GM19372 (cell line): Measurements from ENCODE around the gene C2CD4D.
"Not testable (repeated sequence)": the region's sequence is repeated elsewhere in the genome, so short reads cannot be mapped to it uniquely, and the experiment has no call there.

Experiments used
- ATAC-seq: cut with Tn5 transposase; IDR thresholded peaks from one replicate; pipeline ENCODE4 v1.9.1; 2021; ENCODE audit warnings: mild to moderate bottlenecking, low read depth, moderate library complexity; ENCODE audit not compliant: unreplicated experiment

C2CD4D gene

GRCh38 chr1:151839457-151840403, at the start of gene C2CD4D:
Gene C2CD4D, minus strand, starts transcription at chr1:151839820. Its CDS starts 831 bp downstream, at chr1:151838989.
- no peak for ATAC-seq

DNA sequence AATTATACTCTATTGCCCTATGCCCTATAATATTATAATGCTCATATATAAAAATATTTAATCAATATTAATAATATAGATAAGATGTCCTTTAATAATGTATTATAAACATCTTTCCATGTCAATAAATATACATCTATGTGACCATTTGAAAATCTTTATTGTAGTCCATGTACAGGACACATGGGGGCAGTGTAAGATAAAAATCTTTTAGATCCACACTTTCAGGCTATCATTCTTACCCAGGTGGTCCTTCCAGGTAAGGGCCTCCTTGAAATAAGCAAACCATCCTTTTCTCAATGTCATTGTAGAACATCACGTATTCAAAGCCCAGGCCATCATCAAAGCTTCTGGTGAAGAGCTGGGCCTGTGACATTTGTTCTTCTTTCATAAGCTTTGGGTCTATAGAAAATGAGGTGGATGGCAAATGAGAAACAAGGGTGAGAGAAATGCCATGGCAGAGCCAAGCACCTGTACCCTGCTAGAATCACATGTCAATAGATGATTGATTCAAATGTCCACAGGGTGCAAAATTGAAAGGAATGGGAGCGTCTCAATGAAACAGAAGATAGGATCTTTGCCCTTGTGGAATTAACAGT, 49.5 kb upstream of the C2CD4D start:
- ATAC-seq: no peak

- no peak for ATAC-seq
Observed at GRCh38 chr1:151887028-151887427, 47.4 kb upstream of the C2CD4D start.

GRCh38 chr1:151885479-151885878, 45.9 kb upstream of the C2CD4D start:
- no peak for ATAC-seq

DNA sequence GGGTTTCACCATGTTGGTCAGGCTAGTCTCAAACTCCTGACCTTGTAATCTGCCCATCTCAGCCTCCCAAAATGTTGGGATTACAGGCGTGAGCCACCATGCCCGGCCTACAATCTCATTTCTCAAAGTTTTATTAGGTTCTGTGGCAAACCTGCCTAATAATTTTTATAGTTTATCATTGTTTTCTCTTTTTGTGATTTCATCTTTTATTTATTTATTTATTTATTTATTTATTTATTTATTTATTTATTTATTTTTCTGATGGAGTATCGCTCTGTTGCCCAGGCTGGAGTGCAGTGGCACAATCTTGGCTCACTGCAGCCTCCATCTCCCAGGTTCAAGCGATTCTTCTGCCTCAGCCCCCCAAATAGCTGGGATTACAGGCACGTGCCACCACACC, 45.3 kb upstream of the C2CD4D start:
- ATAC-seq: not testable (repeated sequence)

DNA sequence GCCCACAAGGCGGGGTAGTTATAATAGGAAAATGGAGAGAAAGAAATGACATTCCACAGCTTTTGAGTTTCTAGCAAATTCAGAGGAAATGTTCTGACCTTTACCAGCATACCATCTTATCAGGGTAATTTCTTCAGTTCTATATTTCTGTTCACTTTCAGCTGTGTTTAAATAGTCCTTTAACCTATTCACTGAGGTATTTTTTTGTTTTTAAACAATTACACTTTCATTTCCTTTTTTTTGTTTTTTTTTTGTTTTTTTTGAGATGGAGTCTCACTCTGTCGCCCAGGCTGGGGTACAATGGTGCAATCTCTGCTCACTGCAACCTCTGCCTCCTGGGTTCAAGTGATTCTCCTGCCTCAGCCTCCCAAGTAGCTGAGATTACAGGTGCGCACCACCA, 44.8 kb upstream of the C2CD4D start:
- not testable (repeated sequence) for ATAC-seq

- not testable (repeated sequence) for ATAC-seq
Observed at GRCh38 chr1:151883898-151884297, 44.3 kb upstream of the C2CD4D start.

DNA sequence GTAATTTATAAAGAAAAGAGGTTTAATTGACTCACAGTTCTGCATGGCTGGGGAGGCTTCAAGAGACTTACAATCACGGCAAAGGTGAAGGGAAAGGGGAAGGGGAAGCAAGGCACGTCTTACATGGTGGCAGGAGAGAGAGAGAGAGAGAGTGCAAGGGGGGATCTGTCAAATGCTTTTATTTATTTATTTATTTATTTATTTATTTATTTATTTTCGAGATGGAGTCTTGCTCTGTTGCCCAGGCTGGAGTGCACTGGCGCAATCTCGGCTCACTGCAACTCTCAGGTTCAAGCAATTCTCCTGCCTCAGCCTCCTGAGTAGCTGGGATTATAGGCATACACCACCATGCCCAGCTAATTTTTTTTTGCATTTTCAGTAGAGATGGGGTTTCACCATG, 43.3 kb upstream of the C2CD4D start:
- ATAC-seq: not testable (repeated sequence)

DNA sequence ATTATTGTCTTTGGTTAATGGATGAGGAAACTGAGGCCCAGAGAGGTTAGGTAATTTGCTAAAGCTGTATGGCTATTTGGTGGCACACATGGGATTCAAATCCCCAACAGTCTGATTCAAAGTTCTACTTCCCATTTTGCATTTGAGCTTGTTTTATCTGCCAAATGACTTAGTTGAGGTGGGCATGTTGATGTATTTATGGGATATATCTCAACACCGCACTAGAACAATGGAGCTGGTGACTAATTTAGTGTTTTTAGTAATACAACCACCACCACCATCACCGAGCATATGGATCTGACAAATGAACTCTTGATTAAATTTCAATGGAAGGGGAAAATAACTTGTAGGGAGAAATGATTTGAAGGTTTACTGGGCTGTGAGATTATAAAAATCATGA, 42.8 kb upstream of the C2CD4D start:
- ATAC-seq: no peak

DNA sequence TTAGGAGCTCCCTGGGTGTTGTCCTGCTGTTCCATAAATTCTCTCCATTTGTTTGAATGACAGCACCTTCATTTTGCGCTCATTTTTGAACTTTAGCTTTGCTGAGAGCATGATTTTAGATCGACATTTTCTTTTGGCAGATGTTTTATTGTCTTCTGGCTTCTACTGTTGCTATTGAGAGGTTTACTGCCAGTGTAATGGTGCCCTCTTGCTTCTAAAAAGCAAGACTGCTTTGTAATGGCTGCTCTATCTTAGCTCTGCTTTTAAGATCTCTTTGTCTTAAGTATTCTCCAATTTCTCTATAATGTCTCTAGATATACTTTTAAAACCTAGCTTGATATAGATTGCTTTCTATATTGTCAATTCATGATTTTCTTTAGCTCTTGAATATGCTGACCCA, 41.9 kb upstream of the C2CD4D start:
- ATAC-seq: no peak

- no peak for ATAC-seq
Observed at GRCh38 chr1:151875419-151876097, 35.9 kb upstream of the C2CD4D start.

DNA sequence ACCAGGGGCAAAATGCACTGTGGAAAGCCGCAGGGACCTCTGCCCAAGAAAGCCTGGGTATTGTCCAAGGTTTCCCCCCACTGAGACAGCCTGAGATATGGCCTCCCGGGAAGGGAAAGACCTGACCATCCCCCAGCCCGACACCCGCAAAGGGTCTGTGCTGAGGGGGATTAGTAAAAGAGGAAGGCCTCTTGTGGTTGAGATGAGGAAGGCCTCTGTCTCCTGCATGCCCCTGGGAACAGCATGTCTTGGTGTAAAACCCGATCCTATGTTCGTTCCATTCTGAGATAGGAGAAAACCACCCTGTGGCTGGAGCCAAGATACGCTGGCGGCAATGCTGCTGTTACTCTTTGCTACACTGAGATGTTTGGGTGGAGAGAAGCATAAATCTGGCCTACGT, 33.2 kb upstream of the C2CD4D start:
- not testable (repeated sequence) for ATAC-seq

- ATAC-seq: no peak
Observed at GRCh38 chr1:151871284-151872030, 31.8 kb upstream of the C2CD4D start.

DNA sequence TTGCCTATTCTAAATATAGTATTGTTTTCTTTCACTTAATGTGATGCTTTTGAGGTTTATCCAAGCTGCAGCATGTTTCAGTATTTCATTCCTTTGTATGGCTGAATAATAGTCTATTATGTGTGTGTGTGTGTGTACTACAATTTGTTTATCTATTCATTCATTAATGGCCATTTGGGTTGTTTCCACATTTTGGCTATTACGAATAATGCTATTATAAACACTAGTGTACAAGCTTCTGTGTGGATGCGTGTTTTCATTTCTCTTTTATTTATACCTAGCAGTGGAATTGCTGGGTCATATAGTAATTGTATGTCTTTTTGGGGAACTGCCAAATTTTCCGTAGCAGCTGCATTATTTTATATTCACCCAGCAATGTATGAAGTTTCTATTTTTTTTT, 28.9 kb upstream of the C2CD4D start:
- no peak for ATAC-seq

- ATAC-seq: no peak
Observed at GRCh38 chr1:151867765-151868411, 28.3 kb upstream of the C2CD4D start.

DNA sequence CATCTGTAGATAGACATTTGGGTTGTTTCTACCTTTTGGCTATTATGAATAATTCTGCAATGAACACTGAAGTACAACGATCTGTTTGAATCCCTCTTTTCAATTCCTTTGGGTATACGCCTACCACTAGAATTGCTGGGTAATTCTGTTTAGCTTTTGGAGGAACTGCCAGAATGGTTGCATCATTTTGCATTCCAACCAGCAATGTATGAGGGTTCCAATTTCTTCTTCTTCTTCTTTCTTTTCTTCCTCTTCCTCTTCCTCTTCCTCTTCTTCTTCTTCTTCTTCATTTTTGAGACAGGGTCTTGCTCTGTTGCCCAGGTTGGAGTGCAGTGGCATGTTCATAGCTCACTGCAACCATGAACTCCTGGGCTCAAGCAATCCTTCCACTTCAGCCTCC, 27.7 kb upstream of the C2CD4D start:
- ATAC-seq: no peak

DNA sequence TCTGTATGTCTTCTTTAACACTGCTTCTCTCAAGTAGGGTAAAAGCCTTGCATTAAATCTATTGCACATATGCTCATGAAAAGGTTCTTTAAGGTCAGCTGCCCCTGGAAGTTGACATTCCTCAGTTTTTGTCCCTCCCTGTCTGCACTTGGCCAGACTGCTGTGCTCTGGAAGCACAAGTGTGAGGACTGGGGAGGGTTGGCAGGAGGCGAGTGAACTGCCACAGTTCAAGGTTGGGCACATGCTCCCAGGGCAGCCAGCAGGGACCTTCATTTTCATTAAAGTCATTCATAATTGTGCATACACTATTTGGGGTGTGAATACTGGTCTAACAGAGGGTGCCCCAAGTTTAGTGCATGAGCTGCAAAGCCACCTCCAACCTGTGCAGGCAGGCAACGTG, 24.8 kb upstream of the C2CD4D start:
- ATAC-seq: no peak

DNA sequence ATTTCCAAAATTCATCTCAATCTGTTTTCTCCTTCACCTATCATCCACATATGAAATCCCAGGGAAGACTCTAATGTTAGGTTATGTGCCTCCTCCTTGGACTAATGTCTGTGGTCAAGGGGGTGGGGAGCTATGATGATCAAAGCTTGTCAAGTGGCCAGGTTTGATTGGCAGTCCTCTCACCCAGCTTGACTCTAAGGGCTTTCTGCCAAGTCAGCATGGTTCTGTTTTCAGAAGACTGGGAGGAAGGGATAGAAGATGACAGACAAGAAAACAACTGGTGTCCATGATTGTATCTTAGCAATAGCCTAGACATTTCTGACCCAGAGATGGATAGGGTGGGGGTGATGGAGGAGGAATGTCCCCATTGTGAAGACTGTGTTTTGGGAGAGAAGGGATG, 23.0 kb upstream of the C2CD4D start:
- no peak for ATAC-seq

GRCh38 chr1:151860504-151861187, 21.0 kb upstream of the C2CD4D start:
- no peak for ATAC-seq

GRCh38 chr1:151859891-151860293, 20.3 kb upstream of the C2CD4D start:
- no peak for ATAC-seq
